TTC549 (cell line): ENCODE results near the gene SIKE1.
A peak's percentile ranks its signal among the peaks of the same experiment; 100 is the strongest.
"Not testable (repeated sequence)": the region's sequence is repeated elsewhere in the genome, so short reads cannot be mapped to it uniquely, and the experiment has no call there.

Experiments used
- FAIRE-seq: peaks from 2 replicates; lab custom pipeline; 2012; peaks lifted over from hg19 to GRCh38; lab: Jason Lieb, UNC

The SIKE1 gene

GRCh38 chr1:114780344-114781226 is at the start of gene SIKE1:
TSS of gene SIKE1 (minus strand) at chr1:114780685. CDS start at chr1:114780607, 78 bp downstream.
- FAIRE-seq: no peak

GRCh38 chr1:114830075-114830474 is 49.6 kb upstream of the SIKE1 start:
- FAIRE-seq: not testable (repeated sequence)

- FAIRE-seq: no peak
Observed at GRCh38 chr1:114828251-114828650, 47.8 kb upstream of the SIKE1 start.

- no peak for FAIRE-seq
Observed at GRCh38 chr1:114821978-114822377, 41.5 kb upstream of the SIKE1 start.

GRCh38 chr1:114820392-114820791 is 39.9 kb upstream of the SIKE1 start:
- FAIRE-seq: no peak

GRCh38 chr1:114819869-114820268 is 39.4 kb upstream of the SIKE1 start:
- FAIRE-seq: no peak

GRCh38 chr1:114804449-114804848 is 24.0 kb upstream of the SIKE1 start:
- not testable (repeated sequence) for FAIRE-seq

- FAIRE-seq: no peak
Observed at GRCh38 chr1:114803001-114803400, 22.5 kb upstream of the SIKE1 start.

- FAIRE-seq: no peak
Observed at GRCh38 chr1:114794038-114794437, 13.6 kb upstream of the SIKE1 start.

- FAIRE-seq: not testable (repeated sequence)
Observed at GRCh38 chr1:114790581-114790980, 10.1 kb upstream of the SIKE1 start.

- FAIRE-seq: not testable (repeated sequence)
Observed at GRCh38 chr1:114786440-114786839, 6.0 kb upstream of the SIKE1 start.

GRCh38 chr1:114782476-114782875 is 2.0 kb upstream of the SIKE1 start:
- no peak for FAIRE-seq

GRCh38 chr1:114779722-114780121 is 763 bp downstream of the SIKE1 start:
- FAIRE-seq: no peak

- FAIRE-seq: not testable (repeated sequence)
Observed at GRCh38 chr1:114776726-114777125, 3.8 kb downstream of the SIKE1 start.

- FAIRE-seq: no peak
Observed at GRCh38 chr1:114771992-114772391, 8.5 kb downstream of the SIKE1 start.

- FAIRE-seq: no peak
Observed at GRCh38 chr1:114770989-114771388, 9.5 kb downstream of the SIKE1 start.

- FAIRE-seq: no peak
Observed at GRCh38 chr1:114764689-114765088, 15.8 kb downstream of the SIKE1 start.

GRCh38 chr1:114758256-114758832 is 22.1 kb downstream of the SIKE1 start:
- no peak for FAIRE-seq

- FAIRE-seq: peak; percentile 85
Observed at GRCh38 chr1:114757455-114758255, 22.8 kb downstream of the SIKE1 start, which contains the start of gene CSDE1. TSS of gene CSDE1 (minus strand) at chr1:114757984. CDS start at chr1:114739890, 18,094 bp downstream.

GRCh38 chr1:114756949-114757454 is 23.5 kb downstream of the SIKE1 start:
- FAIRE-seq: no peak

GRCh38 chr1:114756009-114756892 is 24.2 kb downstream of the SIKE1 start:
- FAIRE-seq: no peak
